ENCODE data around the gene KATNA1. TPM values are rescaled to one million over a fixed set of nuclear protein-coding genes. Genes with fewer than 3 reads are reported as not detected.
"Not testable (repeated sequence)": the region's sequence is repeated elsewhere in the genome, so short reads cannot be mapped to it uniquely, and the experiment has no call there.

The KATNA1 gene
- polyA plus RNA-seq (ENCODE audit: insufficient read length), result 21.1 TPM

DNA sequence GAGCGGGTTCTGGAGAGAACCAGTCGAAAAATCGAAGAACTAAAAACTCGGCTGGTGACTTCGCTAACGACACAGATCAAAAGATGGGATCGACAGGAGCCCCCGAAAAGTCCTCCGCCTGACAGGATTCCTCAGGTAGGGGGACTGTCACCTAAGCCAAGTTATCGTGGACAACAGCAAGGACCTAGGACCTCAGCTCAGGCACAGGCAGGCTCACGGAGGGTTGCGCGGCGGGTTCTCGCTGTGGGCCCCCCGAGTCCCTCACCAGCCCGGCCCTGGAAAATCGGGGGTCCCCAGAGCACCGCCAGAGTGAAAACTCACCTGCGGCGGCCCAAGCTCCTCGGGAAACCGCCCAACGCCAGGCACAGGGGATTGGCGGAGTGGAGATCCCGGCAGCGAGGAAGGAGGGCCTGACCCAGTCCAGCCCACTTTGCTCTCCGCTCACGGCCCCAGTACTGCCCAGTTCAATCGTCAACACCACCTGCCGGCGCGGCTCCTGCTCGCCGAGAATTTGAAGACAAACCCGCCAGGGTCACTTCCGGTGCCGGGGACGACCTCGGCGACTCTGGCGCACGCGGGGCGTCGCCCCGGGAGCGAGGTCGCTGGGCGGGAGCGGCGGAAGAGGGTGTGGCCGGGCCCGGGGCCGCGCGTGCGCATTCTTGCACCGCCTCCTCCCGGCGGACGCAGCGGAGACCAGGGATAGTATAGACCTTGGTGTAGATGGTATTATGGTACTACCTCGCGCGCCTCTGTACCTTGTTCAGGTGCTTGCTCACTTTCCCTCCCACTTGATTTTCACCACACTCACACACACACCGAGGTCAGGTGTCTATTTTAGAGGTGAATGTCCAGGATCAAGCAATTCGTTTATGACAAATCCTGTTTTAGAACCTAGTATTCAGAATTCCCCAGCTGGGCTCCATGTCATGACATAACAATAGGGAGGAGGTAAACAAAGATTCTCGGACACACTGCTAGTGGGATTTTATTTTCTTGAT is at the start of gene KATNA1:
KATNA1 (minus strand) TSS at position 567 of the 998 bp plus-strand sequence. CDS start 10,167 bp downstream, outside the sequence.
- peak; percentile 83 for DNase-seq

DNA sequence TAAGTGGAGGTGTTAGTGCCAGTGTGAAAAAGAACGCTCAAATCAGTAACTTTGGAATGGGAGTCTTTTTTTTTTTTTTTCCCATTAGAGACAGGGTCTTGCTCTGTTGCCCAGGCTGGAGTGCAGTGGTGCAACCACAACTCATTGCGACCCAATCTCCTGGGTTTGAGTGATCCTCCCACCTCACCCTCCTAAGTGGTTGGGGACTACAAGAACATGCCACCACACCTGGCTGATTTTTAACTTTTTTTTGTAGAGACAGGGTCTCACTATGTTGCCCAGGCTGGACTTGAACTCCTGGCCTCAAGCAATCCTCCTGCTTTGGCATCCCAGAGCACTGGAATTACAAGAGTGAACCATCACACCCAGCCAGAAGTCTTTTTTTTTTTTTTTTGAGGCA is 49.7 kb upstream of the KATNA1 start:
- no peak for DNase-seq

DNA sequence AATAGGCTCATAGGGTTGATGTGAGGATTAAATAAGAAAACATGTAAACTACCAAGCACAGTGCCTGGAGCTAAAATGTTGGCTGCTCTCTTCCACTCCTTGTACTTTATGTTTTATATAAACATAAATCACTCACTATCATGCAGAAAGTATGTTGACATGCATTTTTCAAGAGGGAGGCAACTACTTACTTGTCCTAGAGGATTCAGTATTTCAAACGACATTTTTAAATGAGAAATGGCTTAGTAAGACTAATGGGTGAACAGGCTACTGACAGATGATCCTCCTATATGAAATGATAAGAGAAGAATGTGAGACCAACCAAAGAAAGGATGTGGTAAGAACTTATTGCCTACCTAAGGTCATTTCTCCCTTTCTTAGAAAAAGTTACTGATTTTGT is 48.4 kb upstream of the KATNA1 start:
- no peak for DNase-seq

DNA sequence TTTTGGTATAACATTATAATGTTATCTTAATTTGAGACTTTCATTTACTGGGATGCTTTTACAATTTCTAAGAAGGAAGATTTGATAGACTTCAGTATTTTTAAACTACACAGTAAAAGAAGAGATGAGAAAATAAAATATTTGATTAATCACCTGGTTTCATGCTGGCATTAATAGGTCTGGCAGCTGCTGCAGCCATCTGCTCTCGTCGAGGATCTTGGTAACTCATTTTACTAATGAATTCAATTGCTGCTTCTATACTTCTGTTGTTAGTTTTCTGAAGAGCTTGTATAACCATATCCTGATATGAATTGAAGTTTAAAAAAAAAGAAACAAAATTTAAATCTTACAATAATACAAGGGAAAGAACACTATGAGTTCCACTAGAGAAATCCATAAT is 46.4 kb upstream of the KATNA1 start:
- no peak for DNase-seq

DNA sequence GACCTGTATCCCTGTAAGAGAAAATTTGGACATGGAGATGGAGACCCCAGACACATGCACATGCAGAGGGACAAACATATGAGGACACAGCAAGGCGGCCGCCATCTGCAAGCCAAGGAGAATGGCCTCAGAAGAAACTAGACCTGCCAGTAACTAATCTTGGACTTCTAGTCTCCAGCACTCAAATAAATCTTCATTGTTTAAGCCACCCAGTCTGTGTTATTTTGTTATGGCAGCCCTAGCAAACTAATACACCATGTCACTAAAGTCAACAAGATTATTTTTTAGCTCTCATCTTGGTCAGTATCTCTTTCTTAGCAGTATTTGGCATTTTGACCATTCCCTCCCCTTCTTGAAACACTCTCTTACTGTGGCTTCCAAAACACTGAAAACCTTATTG is 42.7 kb upstream of the KATNA1 start:
- no peak for DNase-seq

DNA sequence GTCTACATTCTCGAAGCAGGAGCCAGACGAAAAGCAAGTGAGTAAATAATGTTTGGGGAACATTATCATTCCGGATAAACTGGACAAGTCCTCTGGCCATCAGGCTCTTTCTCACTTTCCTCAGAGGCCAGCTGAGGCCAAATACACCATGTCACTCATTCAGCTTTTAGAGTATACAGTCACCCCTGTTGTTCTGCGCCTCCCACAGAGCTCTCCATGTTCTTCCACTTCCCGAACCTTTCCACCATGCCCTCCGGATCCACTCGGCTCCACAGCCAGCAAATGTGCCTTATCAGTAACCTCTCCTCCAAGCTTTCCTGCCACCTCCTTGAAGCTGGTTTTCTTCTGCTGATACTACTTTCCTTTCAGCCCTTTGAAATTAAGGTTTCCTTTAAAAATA is 37.7 kb upstream of the KATNA1 start:
- no peak for DNase-seq

DNA sequence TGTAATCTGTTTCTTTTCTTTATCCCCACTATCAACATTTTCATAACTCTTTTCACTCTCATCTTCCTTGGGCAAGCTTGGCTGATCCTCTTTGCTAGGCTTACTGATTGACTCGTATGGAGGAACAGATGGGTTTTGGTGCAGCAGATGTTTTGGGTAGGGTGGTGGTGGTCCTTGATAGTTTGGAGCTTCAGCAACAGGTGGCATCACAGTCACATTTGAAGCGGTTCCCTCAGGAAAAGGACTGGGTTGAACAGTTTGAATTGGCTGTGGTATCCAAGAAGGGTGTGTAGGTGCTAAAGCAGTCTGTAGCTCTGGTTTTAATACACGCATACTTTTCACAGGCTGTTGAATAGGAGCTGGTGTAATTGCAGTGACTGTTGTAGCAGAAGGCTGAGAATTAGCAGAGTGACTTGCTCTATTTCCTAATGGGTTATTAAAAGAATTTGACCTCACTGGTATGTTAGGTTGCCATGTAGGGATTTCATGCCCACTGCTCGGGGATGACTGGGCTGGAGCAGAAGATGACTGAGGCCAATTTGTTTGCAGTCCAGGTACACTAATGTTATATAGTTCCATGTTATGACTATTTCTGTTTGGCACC is 34.8 kb upstream of the KATNA1 start:
- no peak for DNase-seq

DNA sequence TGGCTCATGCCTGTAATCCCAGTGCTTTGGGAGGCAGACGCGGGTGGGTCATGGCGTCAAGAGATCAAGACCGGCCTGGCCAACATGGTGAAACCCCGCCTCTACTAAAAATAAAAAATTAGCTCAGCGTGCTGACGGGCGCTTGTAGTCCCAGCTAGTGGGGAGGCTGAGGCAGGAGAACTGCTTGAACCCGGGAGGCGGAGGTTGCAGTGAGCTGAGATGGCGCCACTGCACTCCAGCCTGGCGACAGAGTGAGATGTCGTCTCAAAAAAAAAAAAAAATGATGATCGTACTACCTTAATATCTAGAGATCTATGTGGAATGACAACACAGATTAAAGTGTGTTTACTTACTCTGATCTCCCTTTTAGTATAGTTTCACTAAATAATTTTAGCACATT is 33.3 kb upstream of the KATNA1 start:
- DNase-seq, result not testable (repeated sequence)

DNA sequence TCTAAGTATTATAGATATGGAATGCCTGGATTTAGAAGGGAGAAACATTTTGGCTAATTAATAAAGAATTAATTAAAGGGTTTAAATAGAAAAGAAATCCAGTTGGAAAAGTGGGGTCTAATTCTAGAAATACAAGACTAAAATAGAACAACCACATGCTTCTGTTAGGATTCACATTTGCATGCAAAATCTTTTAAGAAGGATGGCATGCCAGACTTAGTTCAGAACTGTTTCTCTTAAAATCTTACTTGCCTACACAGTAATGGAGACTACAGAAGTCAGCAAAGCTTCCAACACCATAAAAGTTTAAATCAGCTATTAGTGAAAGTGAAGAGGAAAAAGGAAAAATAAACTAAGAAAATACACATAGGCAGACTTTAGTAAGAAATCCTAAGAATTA is 32.7 kb upstream of the KATNA1 start:
- no peak for DNase-seq

DNA sequence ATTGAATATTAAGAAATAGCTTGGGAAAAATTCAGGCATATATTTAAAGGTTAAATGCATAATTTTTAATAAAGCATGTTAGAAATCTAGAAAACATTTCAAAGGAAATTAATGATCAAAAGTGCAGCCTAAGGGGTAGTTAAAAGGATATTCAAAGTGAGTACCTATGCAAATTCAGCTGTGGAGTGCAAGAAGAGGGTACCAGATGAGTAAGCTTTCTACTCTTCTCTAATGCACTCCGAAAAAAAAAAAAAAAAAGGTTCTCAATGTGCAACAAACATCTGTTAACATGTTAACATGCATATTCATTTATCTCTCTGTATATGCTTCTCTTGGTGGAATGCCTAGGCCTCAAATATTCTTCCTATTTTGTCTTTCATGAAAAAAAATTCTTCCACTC is 32.0 kb upstream of the KATNA1 start:
- no peak for DNase-seq

DNA sequence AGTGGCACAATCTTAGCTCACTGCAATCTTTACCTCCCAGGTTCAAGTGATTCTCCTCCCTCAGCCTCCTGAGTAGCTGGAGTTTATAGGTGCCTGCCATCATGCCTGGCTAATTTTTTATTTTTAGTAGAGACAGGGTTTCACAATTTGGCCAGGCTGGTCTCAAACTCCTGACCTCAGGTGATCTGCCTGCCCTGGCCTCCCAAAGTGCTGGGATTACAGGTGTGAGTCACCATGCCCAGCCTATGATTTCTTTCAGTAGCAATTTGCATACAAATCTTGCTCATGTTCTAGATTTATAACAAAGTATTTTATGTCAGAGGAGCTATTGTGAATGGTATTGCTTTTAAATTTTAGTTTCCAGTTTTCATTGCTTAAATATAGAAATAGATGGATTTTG is 23.8 kb upstream of the KATNA1 start:
- DNase-seq, result not testable (repeated sequence)

DNA sequence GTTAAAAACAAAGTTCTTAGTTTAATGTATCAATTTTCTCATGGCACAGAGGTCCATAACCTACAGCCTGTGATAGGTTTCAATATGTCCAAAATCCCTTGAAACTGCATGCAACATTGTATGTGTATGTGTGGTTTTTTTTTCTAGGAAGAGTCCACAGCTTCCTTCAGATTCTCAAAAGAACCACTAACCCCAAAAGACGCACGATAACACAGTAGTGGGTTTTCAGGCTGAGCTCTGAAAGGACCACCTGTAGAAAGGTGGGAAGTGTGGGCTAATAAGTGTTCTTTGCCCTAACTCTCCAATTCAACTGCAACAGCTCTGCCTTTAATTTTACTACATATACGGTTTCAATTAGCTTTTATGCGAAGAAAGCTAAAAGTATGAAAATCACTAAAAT is 11.5 kb upstream of the KATNA1 start:
- no peak for DNase-seq

DNA sequence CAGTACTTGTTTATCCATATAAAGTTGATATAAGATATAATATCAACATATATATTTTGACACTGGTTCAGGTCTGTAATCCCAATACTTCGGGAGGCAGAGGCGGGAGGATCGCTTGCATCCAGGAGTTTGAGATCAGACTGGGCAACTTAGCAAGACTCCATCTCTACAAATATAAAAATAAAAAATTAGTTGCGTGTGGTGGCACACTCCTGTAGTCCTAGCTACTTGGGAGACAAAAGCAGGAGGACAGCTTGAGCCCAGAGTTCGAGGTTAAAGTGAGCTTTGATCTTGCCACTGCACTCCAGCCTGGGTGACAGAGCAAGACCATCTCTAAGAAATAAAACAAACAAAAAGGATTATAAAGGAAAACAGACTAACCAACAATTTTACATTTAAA is 8.9 kb upstream of the KATNA1 start:
- no peak for DNase-seq

DNA sequence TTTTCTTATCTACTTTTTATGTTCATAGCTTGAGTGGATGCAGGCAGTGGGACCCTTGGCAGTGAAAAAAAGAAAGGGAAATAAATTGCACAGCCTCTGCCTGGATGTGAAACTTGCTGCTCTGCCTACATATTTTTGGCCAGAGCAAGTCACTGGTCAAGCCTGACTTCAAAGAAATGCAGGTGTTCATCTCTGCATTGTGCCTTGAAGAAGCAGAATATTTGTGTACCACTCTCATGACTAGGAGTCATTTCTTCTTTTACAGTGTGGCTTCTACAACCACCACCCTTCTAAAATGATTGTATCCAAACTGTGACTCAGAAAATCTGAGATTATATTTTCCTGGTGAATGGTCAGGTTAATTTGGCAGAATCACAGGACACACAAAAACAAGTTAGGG is 2.5 kb upstream of the KATNA1 start:
- DNase-seq, result no peak

DNA sequence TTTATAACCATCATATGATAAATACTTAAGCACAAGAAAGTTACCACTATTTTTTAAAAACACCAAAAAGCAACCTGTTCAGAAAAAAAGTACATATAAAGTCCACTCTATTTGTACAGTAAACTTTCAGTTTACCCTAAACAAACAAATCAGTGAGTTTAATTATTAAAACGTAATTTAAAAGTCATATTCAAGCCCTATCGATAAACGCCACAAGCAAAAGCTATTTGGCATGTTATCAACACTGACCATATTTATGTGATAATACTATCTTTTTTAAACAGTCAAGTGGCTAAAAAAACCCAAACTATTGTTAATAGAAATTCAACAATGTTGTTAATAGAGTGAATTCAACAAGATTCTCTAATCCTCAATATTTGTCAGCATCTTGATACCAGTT is 1.9 kb downstream of the KATNA1 start:
- DNase-seq, result no peak

DNA sequence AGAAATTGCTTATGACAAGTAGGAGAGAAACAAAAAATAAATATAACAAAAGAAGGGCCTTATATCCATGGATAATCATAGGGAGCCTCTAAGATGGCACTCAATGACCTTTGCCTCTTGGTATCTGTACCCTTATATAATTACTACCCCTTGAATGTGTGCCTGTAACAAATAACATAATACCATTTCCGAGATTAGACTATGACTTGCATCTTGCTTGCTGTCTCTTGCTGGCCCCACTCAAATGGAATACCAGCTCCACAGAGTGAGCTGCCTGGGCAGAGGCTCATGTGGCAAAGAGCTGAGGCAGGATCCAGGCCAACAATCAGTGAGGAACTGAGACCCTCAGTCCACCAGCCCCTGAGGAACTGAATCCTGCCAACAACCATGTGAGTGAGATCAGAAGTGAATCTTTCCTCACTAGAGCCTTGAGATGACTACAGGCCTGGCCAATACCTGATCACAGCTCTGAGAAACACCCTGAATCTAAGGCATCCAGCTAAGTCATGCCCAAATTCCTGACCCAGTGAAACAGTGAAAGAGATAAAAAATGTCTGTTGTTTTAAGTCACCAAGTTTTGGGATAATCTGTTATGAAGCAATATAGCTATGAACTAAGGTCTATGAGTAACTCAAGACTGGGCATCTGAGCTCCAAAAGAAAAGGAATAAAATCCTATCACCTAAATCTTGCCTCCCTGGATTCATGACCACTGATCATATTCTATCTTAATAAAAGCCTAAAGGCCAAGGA is 5.5 kb downstream of the KATNA1 start:
- no peak for DNase-seq

DNA sequence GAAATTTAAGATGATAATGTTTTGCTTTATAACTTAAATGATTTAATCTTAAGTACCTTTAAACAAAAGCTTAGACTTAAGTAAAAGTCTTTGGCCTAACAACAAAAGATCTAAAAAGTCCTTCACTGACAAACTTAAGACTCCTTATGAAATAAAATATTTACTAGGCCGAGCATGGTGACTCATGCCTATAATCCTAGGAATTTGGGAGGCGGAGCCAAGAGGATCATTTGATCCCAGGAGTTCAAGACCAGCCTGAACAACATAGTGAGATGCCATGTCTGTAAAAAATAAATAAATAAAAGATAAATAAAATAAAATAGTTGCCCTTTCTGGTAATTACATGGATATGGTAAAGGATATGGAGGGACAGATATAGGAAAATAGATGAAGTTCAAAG is 12.4 kb downstream of the KATNA1 start:
- no peak for DNase-seq

DNA sequence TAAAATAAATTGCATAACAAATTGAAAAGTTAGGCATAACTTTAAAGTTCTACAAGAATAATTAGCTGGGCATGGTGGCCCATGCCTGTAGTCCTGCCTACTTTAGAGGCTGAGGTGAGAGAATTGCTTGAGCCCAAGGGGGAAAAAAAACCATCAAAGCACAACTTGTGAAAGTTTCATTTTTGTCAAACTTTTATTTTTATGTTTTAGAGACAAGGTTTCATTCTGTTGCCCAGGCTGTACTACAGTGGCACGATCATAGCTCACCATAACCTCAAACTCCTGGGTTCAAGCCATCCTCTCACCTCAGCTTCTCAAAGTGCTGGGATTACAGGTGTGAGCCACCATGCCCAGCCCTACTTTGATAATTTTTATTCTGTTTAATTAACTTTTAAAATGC is 14.2 kb downstream of the KATNA1 start:
- no peak for DNase-seq

DNA sequence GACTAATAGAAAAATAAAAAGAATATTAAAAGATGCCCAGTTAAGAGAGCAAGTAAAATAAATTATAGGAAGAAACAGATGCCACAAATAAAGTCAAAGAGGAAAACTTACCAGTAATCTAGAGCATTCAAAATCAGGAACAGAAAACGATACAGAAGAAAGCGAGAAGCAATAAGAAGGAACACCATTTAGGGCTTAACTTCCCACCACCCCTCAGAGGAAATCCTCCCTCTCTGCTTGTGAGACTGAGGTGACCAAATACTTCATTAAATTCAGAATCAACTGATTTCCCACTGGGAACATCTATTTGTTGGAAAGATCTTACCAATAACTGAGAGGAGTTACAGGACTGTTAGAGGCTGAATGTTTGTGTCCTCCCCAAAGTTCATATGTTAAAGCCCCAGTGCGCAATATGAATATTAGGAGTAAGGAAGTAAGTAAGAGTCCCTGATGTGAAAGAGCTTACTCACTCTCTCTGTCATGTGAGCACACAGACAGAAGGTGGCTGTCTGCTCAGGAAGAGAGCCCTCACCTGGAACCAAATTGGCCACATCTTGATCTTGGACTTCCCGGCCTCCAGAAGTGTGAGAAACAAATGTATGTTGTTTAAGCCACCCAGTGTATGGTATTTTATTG is 19.5 kb downstream of the KATNA1 start:
- no peak for DNase-seq

DNA sequence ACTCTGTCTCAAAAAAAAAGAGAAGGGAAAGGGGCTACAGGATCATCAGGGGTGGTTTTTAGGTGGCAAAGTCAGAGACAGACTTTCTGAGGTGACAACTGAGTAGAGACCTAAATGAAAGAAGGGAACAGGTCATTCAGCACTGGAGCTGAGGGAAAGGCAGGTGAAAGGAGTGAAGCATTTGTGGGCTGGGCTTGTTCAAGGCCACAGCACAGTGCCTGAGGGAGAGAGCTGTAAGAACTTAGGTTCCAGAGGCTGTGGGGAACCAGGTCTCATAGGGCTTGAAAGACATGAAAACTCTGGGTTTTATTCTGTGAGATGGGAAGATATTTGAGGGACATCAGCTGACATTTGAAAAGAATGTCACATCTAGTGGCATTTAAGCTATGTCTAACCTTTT is 20.8 kb downstream of the KATNA1 start:
- DNase-seq, result no peak

DNA sequence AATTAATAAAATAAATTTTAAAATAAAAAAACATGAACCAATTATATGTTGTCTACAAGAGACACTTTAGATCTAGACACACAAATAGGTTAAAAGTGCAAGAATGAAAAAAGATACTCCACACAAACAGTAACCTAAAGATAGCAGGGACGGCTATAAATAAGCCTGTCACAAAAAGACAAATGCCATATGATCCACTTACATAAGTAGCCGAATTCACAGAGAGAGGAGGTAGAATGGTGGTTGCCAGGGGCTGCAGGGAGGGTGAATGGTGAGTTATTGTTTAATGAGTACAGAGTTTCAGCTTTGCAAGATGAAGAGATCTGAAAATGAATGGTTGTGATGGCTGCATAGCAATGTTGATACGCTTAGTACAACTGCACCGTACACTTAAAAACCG is 32.7 kb downstream of the KATNA1 start:
- DNase-seq, result no peak

DNA sequence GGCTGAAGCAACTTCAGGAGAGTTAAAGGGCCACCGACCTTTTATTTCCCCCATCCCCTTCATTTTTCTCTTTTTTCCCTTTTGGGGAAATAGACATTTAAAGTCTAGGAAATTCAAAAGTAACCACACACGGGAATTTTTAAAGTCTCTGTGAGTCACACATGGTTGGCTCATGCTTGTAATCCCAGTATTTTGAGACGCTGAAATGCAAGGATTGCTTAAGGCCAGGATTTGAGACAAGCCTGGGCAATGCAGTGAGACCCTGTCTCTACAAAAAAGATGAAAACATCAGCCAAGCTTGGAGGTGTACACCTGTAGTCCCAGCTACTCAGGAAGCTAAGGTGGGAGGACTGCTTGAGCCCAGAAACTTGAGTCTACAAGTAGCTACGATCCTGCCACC is 34.2 kb downstream of the KATNA1 start:
- no peak for DNase-seq

Data from hindlimb muscle (tissue), 1 donor.